HCT116 (cell line): ENCODE measurements around the gene AVL9. TPM values are rescaled to one million over a fixed set of nuclear protein-coding genes. Genes with fewer than 3 reads are reported as not detected.

Source experiments
- ATAC-seq: fragments of 200-7000 bp; cut with Tn5 transposase; 2 replicates; pipeline ENCODE4 v1.9.1; 2020; ENCODE audit warnings: mild to moderate bottlenecking, moderate library complexity
- BruUV-seq: library from RNA; stranded (reverse); fragments of 400-500 nt; replicated peaks from 2 replicates; lab custom pipeline; 2021; lab: Mats Ljungman, UMichigan
- CTCF ChIA-PET: fragments of 300-600 bp; sonication (Branson Sonifier 250); formaldehyde crosslinking; loops from one replicate; lab custom pipeline; 2021; ENCODE audit warnings: antibody characterized with exemption; lab: Charles Lee
- POLR2A ChIA-PET: fragments of 300-600, 350-600 bp; sonication (Branson Sonifier 250); formaldehyde crosslinking; loops from one replicate; lab custom pipeline; 2021; ENCODE audit warnings: antibody characterized with exemption; lab: Charles Lee
- RAD21 ChIA-PET, 2 experiments: fragments of 300-600 bp; sonication (Branson Sonifier 250); formaldehyde crosslinking; loops; one replicate each; lab custom pipeline; 2023; ENCODE audit warnings: low total read pairs in 2 of 2; ENCODE audit not compliant: uncharacterized antibody in 2 of 2, unreplicated experiment in 2 of 2, low non-redundant PET in 1 of 2; lab: Charles Lee
- DNase-seq: peaks from one replicate; pipeline ENCODE4 v3.0.0-alpha.2; 2010; ENCODE audit warnings: low read depth, low spot score
- H2AFZ ChIP-seq: fragments of 200-600 bp; shearing (Covaris generic), sonication (generic); 2 replicates; pipeline ENCODE4 v1.6.1; 2017; ENCODE audit warnings: low read depth, mixed run types, mixed read lengths, antibody characterized with exemption, low read length; ENCODE audit not compliant: poor library complexity, severe bottlenecking
- H3K27ac ChIP-seq: 2 replicates; pipeline ENCODE4 v1.5.1; 2012; ENCODE audit warnings: low read depth, low read length
- H3K27me3 ChIP-seq: fragments of 200-600 bp; sonication (generic); 2 replicates; pipeline ENCODE4 v1.6.1; 2016; ENCODE audit warnings: mixed run types, low read length, mixed read lengths; ENCODE audit not compliant: insufficient read depth
- H3K36me3 ChIP-seq, 2 experiments: fragments of 200-500 bp in 1 of 2; fragments of 200-600 bp in 1 of 2; sonication (Bioruptor generic) in 1 of 2; sonication (generic) in 1 of 2; 2 replicates each; pipeline versions ENCODE4 v1.5.1 to v1.6.1; 2014 to 2016; ENCODE audit warnings: low read length in 2 of 2, inconsistent platforms in 1 of 2, mixed read lengths in 1 of 2, mixed run types in 1 of 2; ENCODE audit not compliant: insufficient read depth in 2 of 2, control insufficient read depth in 1 of 2
- H3K4me1 ChIP-seq, 2 experiments: fragments of 200-600 bp in 1 of 2; sonication (generic) in 1 of 2; 2 replicates each; pipeline versions ENCODE4 v1.5.1 to v1.6.1; 2012 to 2017; ENCODE audit warnings: low read length in 2 of 2, inconsistent platforms in 1 of 2, mild to moderate bottlenecking in 1 of 2, mixed read lengths in 1 of 2, mixed run types in 1 of 2, moderate library complexity in 1 of 2; ENCODE audit not compliant: insufficient read depth in 2 of 2, control insufficient read depth in 1 of 2
- H3K4me2 ChIP-seq: fragments of 200-600 bp; sonication (generic); 2 replicates; pipeline ENCODE4 v1.6.1; 2017; ENCODE audit warnings: mixed run types, low read length, mixed read lengths
- H3K4me3 ChIP-seq, 2 experiments: fragments of 200-600 bp in 1 of 2; sonication (generic) in 1 of 2; replicated peaks in 1 of 2; 2 replicates each; pipeline ENCODE4 v1.5.1; 2011 to 2016; ENCODE audit warnings: low read length in 2 of 2, control low read depth in 1 of 2, low read depth in 1 of 2, mild to moderate bottlenecking in 1 of 2, mixed read lengths in 1 of 2, mixed run types in 1 of 2
- H3K79me2 ChIP-seq: fragments of 200-600 bp; sonication (generic); 2 replicates; pipeline ENCODE4 v1.6.1; 2017; ENCODE audit warnings: mild to moderate bottlenecking, mixed run types, low read length, moderate library complexity, mixed read lengths; ENCODE audit not compliant: insufficient read depth
- H3K9ac ChIP-seq: fragments of 200-600 bp; sonication (generic); 2 replicates; pipeline ENCODE4 v1.6.1; 2016; ENCODE audit warnings: low read length, mixed read lengths
- H3K9me2 ChIP-seq: fragments of 200-600 bp; sonication (generic), shearing (Covaris generic); 2 replicates; pipeline ENCODE4 v1.6.1; 2017; ENCODE audit warnings: mixed run types, mild to moderate bottlenecking, moderate library complexity; ENCODE audit not compliant: insufficient read depth
- H3K9me3 ChIP-seq, 2 experiments: fragments of 200-500 bp in 1 of 2; fragments of 200-600 bp in 1 of 2; sonication (Bioruptor generic) in 1 of 2; sonication (generic) in 1 of 2; 2 replicates each; pipeline ENCODE4 v1.6.1; 2014 to 2017; ENCODE audit warnings: low read length in 2 of 2, mixed read lengths in 2 of 2, inconsistent platforms in 1 of 2, low read depth in 1 of 2, mild to moderate bottlenecking in 1 of 2, mixed run types in 1 of 2, moderate library complexity in 1 of 2; ENCODE audit not compliant: control insufficient read depth in 1 of 2, insufficient read depth in 1 of 2
- H4K20me1 ChIP-seq: fragments of 200-600 bp; sonication (generic), shearing (Covaris generic); 2 replicates; pipeline ENCODE4 v1.6.1; 2017; ENCODE audit warnings: mixed run types, mild to moderate bottlenecking, moderate library complexity; ENCODE audit not compliant: insufficient read depth
- ATF3 ChIP-seq: IDR thresholded peaks from 2 replicates; pipeline ENCODE4 v1.6.1; 2012
- CBX3 ChIP-seq: IDR thresholded peaks from 2 replicates; pipeline ENCODE4 v1.6.1; 2012; ENCODE audit warnings: low read depth
- EGR1 ChIP-seq: IDR thresholded peaks from 2 replicates; pipeline ENCODE4 v1.6.1; 2012; ENCODE audit warnings: low read depth
- ELF1 ChIP-seq: IDR thresholded peaks from 2 replicates; pipeline ENCODE4 v1.6.1; 2012; ENCODE audit warnings: low read depth, borderline replicate concordance
- EZH2phosphoT487 ChIP-seq: fragments of 200-600 bp; IDR thresholded peaks from 2 replicates; pipeline ENCODE4 v1.6.1; 2018; ENCODE audit warnings: antibody characterized with exemption, borderline replicate concordance
- FOSL1 ChIP-seq: IDR thresholded peaks from 2 replicates; pipeline ENCODE4 v1.6.1; 2012; ENCODE audit warnings: low read depth
- JUND ChIP-seq: IDR thresholded peaks from 2 replicates; pipeline ENCODE4 v1.6.1; 2012
- MAX ChIP-seq: IDR thresholded peaks from 2 replicates; pipeline ENCODE4 v1.6.1; 2012
- POLR2A ChIP-seq: IDR thresholded peaks from 2 replicates; pipeline ENCODE4 v1.7.0; 2011; ENCODE audit warnings: borderline replicate concordance; ENCODE audit not compliant: insufficient read depth, insufficient read length; ENCODE audit errors: extremely low read depth
- POLR2AphosphoS5 ChIP-seq: IDR thresholded peaks from 2 replicates; pipeline ENCODE4 v1.6.1; 2011; ENCODE audit warnings: mild to moderate bottlenecking, low read depth, low read length, moderate library complexity
- REST ChIP-seq: IDR thresholded peaks from 2 replicates; pipeline ENCODE4 v1.6.1; 2012; ENCODE audit warnings: low read depth
- SP1 ChIP-seq: IDR thresholded peaks from 2 replicates; pipeline ENCODE4 v1.6.1; 2012; ENCODE audit warnings: low read depth
- YY1 ChIP-seq: IDR thresholded peaks from 2 replicates; pipeline ENCODE4 v1.6.1; 2011; ENCODE audit warnings: low read length, low read depth, moderate library complexity, mild to moderate bottlenecking; ENCODE audit not compliant: insufficient replicate concordance; ENCODE audit errors: extremely low read depth
- ZFX ChIP-seq: fragments of 450-650 bp; IDR thresholded peaks from 2 replicates; pipeline ENCODE4 v1.6.1; 2017
- intact Hi-C: fragments of 100-400 bp; cut with micrococcal nuclease; formaldehyde crosslinking; loops from 2 replicates; pipeline ENCODE4 v1.10.0; 2022
- total RNA-seq: library from RNA; stranded (reverse); gene quantifications from one replicate; pipeline ENCODE4 v1.2.1, GENCODE V29; 2021; ENCODE audit not compliant: unreplicated experiment

AVL9 gene
- total RNA-seq, 1 experiment from 2014 or later, result 89.0 TPM

GRCh38 chr7:32525839-32526238 is 30.6 kb downstream of the AVL9 start (continued):
- no peak for TF ChIP-seq ATF3
- no peak for TF ChIP-seq POLR2AphosphoS5
- no peak for TF ChIP-seq POLR2A

- H2AFZ ChIP-seq, result no peak overlapping the region
- no peaks in the 10 kb centered on the region for H3K9me2 ChIP-seq
- H3K79me2 ChIP-seq, result peaks cover 33% of the 10 kb centered on the region
- DNase-seq, result no peak
- ChIA-PET CTCF (no interaction called here), RAD21 (no interaction called here), POLR2A (no interaction called here)
- no peak overlapping the region for H3K4me3 ChIP-seq
- H4K20me1 ChIP-seq, result 0 out of 2 replicates have a peak, but pooled peaks cover 11% of the 10 kb centered on the region
- H3K36me3 ChIP-seq, result no peaks in the 10 kb centered on the region
- no peaks in the 10 kb centered on the region for H3K9me3 ChIP-seq
- H3K4me2 ChIP-seq, result no peak overlapping the region
- H3K9ac ChIP-seq, result no peak overlapping the region
- TF ChIP-seq CBX3 (no peak), YY1 (no peak), ZFX (no peak), ATF3 (no peak), REST (no peak), ELF1 (no peak), MAX (no peak), EZH2phosphoT487 (no peak), SP1 (no peak), JUND (no peak), EGR1 (no peak), POLR2AphosphoS5 (no peak), FOSL1 (no peak)
- H3K27ac ChIP-seq, result no peak overlapping the region
- H3K4me1 ChIP-seq, result peaks cover 4 to 9% of the 10 kb centered on the region in 2 experiments
- BruUV-seq, result no TSS peak
- H3K27me3 ChIP-seq, result no peaks in the 10 kb centered on the region
- ATAC-seq, result no peak
- intact Hi-C loops, result no loop called here
Measured at GRCh38 chr7:32531402-32531801, 36.1 kb downstream of the AVL9 start.
